SH-SY5Y (cell line): ENCODE measurements around the gene ACOXL.

Experiments
- GATA2 ChIP-seq: IDR thresholded peaks from 2 replicates; pipeline ENCODE4 v1.6.1; 2011; ENCODE audit warnings: mild to moderate bottlenecking, low read depth, low read length
- GATA3 ChIP-seq: IDR thresholded peaks from 2 replicates; pipeline ENCODE4 v1.6.1; 2011; ENCODE audit warnings: low read depth, mild to moderate bottlenecking, low read length, moderate library complexity

DNA sequence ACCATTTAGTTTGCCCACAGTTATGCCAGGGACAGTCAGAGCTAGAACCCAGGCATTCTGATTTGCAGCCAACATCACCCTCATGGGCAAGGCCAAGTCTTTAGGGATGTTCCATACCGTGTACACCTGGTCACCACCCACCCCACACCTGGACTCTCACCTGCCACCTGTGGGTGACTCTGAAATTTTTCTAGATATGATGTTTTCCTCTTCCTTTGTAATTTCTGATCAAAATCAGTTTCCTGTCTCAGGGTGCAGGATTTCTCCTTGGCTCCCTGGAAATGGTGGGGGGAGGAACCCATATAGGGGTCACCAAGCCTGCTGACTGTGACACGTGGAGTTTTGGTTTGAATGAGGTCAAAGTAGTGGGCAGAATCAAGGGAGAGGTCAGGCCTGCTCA, 138.2 kb downstream of the ACOXL start:
- TF ChIP-seq GATA2 (no peak), GATA3 (no peak)
